HEK293 (cell line): Measurements from ENCODE around the gene TFAP2E.

Experiments used
- BCL11A ChIP-seq: fragments of 450-650 bp; formaldehyde crosslinking; IDR thresholded peaks from 2 replicates; pipeline ENCODE4 v1.5.1; 2016; ENCODE audit warnings: low read depth, missing biosample characterization, missing genetic modification characterization
- ZNF830 ChIP-seq: fragments of 450-650 bp; IDR thresholded peaks from 2 replicates; pipeline ENCODE4 v1.5.0; 2018; ENCODE audit warnings: missing biosample characterization, missing genetic modification characterization, low read depth, mild to moderate bottlenecking, moderate library complexity
- ZSCAN5A ChIP-seq: fragments of 450-650 bp; formaldehyde crosslinking; IDR thresholded peaks from 2 replicates; pipeline ENCODE4 v1.5.1; 2016; ENCODE audit warnings: missing biosample characterization, missing genetic modification characterization
- TF ChIP-seq, protein P1 (sequence below): fragments of 450-650 bp; formaldehyde crosslinking; IDR thresholded peaks from 2 replicates; pipeline ENCODE4 v1.5.1; 2016; ENCODE audit warnings: missing biosample characterization, missing genetic modification characterization

DNA sequence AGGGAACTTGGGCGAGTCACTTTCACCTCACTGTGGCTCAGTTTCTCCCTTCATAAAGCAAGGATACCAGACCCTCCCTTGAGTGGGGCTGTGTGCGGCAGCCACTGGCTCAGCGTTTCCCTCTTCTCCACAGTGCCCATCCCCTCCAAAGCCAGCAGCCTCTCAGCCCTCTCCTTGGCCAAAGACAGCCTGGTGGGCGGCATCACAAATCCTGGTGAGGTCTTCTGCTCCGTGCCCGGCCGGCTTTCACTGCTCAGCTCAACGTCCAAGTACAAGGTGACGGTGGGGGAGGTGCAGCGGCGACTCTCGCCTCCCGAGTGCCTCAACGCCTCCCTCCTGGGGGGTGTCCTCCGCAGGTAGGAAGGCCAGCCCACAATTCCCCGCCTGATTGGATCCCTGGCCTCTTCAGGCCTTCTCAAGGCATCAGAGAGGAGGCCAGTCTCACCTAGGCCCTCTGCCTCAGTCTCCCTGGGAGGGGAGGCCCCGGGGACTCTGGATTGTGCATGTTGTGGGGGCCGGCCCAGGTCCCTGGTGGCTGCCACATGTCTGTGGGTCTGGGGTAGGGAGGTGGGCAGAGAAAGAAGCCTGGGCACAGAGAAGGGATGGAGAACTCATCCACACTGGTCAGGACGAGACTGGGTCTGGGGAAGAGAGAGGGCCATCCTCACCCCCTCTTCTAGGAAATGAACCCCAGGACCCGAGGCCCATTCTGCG lies 15.2 kb downstream of the TFAP2E start:
- no peak for TF ChIP-seq BCL11A
- TF ChIP-seq, protein P1, sequence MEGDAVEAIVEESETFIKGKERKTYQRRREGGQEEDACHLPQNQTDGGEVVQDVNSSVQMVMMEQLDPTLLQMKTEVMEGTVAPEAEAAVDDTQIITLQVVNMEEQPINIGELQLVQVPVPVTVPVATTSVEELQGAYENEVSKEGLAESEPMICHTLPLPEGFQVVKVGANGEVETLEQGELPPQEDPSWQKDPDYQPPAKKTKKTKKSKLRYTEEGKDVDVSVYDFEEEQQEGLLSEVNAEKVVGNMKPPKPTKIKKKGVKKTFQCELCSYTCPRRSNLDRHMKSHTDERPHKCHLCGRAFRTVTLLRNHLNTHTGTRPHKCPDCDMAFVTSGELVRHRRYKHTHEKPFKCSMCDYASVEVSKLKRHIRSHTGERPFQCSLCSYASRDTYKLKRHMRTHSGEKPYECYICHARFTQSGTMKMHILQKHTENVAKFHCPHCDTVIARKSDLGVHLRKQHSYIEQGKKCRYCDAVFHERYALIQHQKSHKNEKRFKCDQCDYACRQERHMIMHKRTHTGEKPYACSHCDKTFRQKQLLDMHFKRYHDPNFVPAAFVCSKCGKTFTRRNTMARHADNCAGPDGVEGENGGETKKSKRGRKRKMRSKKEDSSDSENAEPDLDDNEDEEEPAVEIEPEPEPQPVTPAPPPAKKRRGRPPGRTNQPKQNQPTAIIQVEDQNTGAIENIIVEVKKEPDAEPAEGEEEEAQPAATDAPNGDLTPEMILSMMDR (tag by site-specific recombination): no peak
- no peak for TF ChIP-seq ZNF830 (tag by site-specific recombination)
- no peak for TF ChIP-seq ZSCAN5A (tag by site-specific recombination)
